Brain microvascular endothelial cell (primary cell): ENCODE measurements around the gene SLC24A3.

Source experiments
- DNase-seq: peaks from one replicate; pipeline ENCODE4 v3.0.0-alpha.2; 2020
- H3K27ac ChIP-seq: fragments of 250-450 bp; sonication (Bioruptor Pico); 2 replicates; pipeline ENCODE4 v1.5.1; 2020; ENCODE audit warnings: mild to moderate bottlenecking, moderate library complexity
- H3K27me3 ChIP-seq: fragments of 250-450 bp; sonication (Bioruptor Pico); replicated peaks from 2 replicates; pipeline ENCODE4 v1.5.1; 2020; ENCODE audit warnings: mild to moderate bottlenecking
- H3K36me3 ChIP-seq: fragments of 250-450 bp; sonication (Bioruptor Pico); replicated peaks from 2 replicates; pipeline ENCODE4 v1.5.1; 2020; ENCODE audit warnings: mild to moderate bottlenecking
- H3K4me3 ChIP-seq: 2 replicates; pipeline ENCODE4 v1.5.1; 2011; ENCODE audit warnings: low read depth, mild to moderate bottlenecking, control low read depth, low read length, moderate library complexity
- in situ Hi-C: cut with HindIII; loops from 2 replicates; pipeline ENCODE4 v1.10.0; 2017; ENCODE audit warnings: low sequenced_read_pairs, low pct_ligation_motif_present
- TF ChIP-seq, protein P1 (sequence below): IDR thresholded peaks from 2 replicates; pipeline ENCODE4 v1.5.1; 2011; ENCODE audit warnings: low read depth, mild to moderate bottlenecking, moderate library complexity, low read length, control low read depth, inconsistent platforms; ENCODE audit errors: missing control alignments

SLC24A3 gene

DNA sequence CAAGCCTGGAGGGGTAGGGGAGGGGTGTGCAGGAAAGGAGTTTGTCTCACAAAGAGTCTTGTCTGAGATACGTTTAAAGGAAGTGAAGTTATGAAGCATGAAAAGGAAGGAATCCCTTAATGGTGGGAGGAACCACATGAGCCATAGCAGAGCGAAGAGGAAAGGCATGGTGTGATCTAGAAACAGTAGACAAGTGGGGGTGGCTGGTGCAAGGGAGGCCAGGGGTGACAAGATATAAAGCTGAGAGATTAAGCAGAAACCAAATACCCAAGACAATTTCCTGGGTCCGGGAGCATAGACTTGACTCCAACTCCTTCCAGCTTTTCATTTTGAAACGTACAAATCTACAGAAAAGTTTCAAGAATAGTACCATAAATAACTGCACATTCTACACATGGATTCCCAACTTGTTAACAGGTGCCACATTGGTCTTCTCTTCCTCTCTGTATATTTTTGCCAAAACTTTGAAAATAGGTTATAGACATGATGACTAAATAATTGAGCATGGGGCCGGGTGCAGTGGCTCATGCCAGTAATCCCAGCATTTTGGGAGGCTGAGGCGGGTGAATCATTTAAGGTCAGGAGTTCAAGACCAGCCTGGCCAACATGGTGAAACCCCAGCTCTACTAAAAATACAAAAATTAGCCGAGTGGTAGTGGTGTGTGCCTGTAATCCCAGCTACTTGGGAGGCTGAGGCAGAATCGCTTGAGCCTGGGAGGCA, 211.6 kb downstream of the SLC24A3 start:
- in situ Hi-C loops = no loop called here
- Histone ChIP-seq H3K4me3 (no peak overlapping the region), H3K36me3 (no peaks in the 10 kb centered on the region), H3K27me3 (no peaks in the 10 kb centered on the region), H3K27ac (no peak overlapping the region)
- no peak for DNase-seq
- TF ChIP-seq, protein P1, sequence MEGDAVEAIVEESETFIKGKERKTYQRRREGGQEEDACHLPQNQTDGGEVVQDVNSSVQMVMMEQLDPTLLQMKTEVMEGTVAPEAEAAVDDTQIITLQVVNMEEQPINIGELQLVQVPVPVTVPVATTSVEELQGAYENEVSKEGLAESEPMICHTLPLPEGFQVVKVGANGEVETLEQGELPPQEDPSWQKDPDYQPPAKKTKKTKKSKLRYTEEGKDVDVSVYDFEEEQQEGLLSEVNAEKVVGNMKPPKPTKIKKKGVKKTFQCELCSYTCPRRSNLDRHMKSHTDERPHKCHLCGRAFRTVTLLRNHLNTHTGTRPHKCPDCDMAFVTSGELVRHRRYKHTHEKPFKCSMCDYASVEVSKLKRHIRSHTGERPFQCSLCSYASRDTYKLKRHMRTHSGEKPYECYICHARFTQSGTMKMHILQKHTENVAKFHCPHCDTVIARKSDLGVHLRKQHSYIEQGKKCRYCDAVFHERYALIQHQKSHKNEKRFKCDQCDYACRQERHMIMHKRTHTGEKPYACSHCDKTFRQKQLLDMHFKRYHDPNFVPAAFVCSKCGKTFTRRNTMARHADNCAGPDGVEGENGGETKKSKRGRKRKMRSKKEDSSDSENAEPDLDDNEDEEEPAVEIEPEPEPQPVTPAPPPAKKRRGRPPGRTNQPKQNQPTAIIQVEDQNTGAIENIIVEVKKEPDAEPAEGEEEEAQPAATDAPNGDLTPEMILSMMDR = no peak

DNA sequence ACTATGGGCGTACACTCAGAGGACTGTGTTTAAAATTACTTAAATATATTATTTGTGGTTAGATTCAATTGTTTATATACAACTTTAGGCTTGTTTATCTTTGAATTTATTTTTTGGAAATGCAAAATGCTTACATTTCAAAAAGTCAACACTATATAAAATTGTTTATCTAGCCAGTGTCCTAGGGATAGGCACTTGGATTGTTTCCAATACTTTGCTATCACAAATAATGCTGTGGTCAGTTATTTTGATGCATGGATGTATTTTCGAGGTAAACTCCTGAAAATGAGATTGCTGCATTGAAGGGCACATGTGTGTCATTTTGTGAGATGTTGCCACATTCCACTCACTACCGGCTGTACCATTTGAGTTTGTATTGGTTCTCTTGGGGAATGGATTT, 213.9 kb downstream of the SLC24A3 start:
- no peaks in the 10 kb centered on the region for H3K27me3 ChIP-seq
- no peak for DNase-seq
- no peak overlapping the region for H3K27ac ChIP-seq
- H3K36me3 ChIP-seq = no peaks in the 10 kb centered on the region
- in situ Hi-C loops = no loop called here
- TF ChIP-seq, protein P1 = no peak
- H3K4me3 ChIP-seq = no peak overlapping the region

DNA sequence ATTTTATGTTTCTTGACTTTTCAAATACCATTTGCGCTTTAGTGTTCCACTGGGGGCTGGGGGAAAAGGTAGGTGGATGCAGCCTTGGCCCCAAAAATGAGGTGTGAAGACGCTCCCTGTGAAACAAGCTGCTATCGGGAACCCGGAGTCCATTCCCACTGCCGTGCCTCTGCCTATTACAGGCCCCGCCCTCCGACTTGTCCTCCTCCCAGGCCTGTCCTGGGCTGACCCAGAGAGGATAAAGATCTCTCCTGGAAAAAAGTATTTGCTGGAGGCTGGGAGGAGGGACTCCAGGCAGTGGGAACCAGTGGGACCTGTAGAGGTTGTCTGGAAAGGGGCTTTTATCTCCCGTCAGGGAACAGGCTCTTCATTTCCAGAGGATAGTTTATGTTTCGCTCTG, 215.0 kb downstream of the SLC24A3 start:
- TF ChIP-seq, protein P1 = no peak
- H3K27ac ChIP-seq = no peak overlapping the region

DNA sequence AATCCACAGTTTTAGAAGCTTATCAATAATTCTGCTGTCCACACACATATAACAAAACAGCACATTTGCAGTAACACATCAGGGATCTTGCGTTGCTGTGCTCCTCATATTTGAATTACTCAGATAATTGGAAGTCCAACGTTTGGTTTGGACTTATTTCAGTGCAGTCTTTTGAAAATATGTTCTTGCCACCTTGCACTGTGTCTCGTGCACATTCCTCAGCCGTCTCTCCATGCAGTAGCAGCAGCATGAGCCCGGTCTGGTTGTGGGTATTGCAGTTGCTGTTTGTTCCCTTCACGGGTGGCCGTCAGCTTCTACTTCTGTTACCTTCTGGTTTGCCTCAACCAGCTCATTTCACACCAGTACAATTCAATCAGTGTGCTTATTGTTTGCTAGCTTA, 215.5 kb downstream of the SLC24A3 start:
- in situ Hi-C loops = no loop called here
- no peak overlapping the region for H3K27ac ChIP-seq
- no peak for DNase-seq
- no peak overlapping the region for H3K4me3 ChIP-seq
- H3K27me3 ChIP-seq = no peaks in the 10 kb centered on the region
- TF ChIP-seq, protein P1 = no peak
- H3K36me3 ChIP-seq = no peaks in the 10 kb centered on the region

More for the DNA sequence above, 215.0 kb downstream of the SLC24A3 start:
- H3K36me3 ChIP-seq = no peaks in the 10 kb centered on the region
- DNase-seq = no peak
- no peak overlapping the region for H3K4me3 ChIP-seq
- H3K27me3 ChIP-seq = no peaks in the 10 kb centered on the region
- in situ Hi-C loops = no loop called here

DNA sequence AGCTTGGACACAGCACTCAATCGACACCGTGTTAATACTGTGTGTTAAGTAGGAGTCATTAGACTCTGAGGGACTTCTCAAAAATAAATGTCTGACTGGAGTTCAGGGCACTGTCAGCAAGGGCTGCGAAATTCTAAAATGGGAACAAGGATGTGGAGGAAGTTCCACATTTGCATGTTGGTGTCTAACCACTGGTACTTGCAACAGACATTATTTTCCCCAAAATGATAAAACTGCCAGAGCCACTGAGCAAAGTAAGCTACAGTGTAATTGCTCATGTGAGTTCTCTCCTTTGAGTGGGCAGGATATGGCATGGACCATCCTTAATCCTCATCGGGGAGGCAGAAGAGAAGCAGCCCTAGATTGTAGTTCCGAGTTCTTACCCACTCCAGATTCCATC, 215.9 kb downstream of the SLC24A3 start:
- Histone ChIP-seq H3K36me3 (no peaks in the 10 kb centered on the region), H3K27ac (no peak overlapping the region), H3K4me3 (no peak overlapping the region), H3K27me3 (no peaks in the 10 kb centered on the region)
- TF ChIP-seq, protein P1 = no peak
- no peak for DNase-seq
- in situ Hi-C loops = no loop called here

DNA sequence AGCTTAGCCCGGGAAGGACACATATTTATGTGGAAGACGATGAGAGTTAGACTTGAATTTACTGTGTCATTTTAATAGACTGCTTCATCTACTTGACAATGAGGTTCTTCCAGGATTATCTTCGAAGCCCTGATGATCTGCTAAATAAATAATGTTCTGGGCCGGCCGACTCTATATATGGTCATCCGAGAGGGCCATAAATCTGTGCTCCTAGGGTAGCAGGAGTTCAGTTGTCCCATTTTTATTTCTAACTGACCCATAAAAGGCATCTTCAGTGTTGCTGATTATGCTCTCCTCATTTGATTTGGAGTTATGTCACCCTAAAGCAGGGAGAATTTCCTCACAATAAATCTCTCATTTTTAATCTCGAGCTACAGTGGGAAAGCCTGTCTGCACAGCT, 217.1 kb downstream of the SLC24A3 start:
- H3K36me3 ChIP-seq = no peaks in the 10 kb centered on the region
- no peak overlapping the region for H3K4me3 ChIP-seq
- in situ Hi-C loops = no loop called here
- TF ChIP-seq, protein P1 = no peak
- DNase-seq = no peak
- no peak overlapping the region for H3K27ac ChIP-seq
- H3K27me3 ChIP-seq = no peaks in the 10 kb centered on the region
